EL (cell line): ENCODE data around the gene PCNX1.
A peak's percentile ranks its signal among the peaks of the same experiment; 100 is the strongest.
"Not testable (repeated sequence)": the region's sequence is repeated elsewhere in the genome, so short reads cannot be mapped to it uniquely, and the experiment has no call there.

Experiments
- DNase-seq: peaks from one replicate; pipeline ENCODE4 v3.0.0-alpha.2; 2016

The PCNX1 gene

DNA sequence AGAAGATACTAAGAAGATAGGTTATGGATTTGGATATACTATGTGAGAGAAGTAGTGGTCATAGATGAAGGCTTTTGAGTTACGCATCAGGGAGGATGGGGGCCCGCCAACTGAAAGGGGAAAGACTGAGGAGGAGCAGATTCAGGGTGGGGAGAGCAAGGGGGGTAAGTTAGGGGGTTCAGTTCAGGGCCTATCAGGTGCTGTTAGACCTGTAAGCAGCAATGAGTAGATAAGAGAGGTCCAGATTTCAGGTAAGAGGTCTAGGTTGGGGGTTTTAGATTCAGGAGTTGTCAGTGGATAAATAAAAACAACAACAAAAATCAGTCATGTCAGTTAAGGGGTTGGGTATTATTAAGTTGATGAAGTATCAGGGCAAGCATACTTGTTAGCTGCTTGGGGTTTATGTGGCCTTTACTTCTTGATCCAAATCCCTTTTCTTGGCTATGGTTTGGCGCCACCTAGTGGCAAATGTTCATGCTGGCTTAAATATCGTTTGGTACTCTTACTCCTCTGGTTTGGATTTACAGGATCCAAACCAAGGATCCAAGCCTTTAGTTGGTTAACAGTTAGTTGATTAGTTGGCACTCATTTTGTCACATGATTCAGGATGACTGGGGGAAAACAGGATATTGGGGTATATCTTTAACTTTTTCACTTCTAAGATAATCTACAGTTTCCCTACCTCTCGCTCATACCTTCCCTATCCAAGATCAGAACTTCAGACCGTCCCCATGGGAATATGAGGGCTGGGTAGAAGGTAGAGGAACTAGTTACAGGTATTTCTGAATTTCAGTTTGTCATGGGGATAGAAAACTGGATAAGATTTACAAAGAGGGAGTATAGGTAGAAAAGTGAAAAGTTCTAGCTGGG is 65.1 kb downstream of the PCNX1 start:
- DNase-seq: peak; percentile 80

DNA sequence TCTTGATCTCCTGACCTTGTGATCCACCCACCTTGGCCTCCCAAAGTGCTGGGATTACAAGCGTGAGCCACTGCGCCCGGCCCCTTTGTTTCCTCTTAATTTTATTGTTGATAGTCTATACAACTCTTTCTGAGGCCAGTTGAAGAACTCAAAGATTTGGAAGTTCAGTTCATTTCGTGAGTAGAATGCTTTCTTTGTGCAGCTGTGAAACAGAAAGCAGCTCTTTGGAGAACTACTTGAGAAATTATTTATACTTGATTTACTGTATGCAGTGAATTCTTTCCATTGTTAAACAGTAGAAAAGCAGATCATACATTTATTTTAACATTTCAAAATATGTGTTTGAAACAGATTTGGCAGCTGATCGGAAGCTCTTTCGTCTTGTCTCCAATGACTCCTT is 69.3 kb downstream of the PCNX1 start:
- no peak for DNase-seq

DNA sequence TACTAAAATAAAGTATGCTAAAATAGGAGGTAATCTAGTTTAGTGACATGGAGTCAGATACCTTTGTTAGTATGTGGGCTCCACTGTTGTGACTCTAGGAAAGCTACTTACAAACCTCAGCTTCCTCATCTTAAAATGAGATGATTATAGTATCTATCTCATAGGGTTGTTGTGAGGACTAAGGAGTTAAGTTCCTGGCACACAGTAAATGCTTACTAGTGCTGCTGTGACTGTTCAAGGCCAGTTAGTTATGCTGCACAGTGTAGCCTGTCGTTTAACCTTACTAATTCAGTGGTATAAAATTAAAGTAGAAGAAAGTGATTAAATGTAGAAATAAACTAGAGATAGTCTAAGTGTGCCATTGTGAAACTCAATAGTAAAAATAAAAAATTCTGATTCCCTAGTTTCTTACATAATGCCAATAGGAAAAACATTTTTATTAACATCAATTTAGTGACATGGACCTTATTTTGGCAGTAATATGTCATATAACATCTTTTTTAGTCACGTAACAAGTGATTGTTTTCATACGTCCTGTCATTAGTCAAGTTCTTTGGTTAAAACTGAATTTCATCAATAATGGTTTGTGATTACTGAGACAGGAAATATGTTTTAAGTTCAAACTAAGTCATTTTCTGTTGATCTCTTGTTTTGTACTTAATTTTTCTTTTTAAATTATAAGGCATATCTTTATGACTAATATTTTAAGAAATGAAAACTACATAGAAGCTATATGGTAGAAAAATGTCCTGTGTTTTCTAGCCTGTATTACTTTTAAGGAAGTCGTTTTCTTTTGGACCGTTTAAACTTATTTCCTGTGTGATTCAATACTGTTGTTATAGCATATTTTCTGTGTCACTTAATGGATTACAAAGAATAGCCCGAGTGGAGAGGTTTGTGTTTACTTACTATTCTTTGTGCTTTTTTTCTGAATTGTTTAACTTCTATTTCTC is 74.0 kb downstream of the PCNX1 start:
- no peak for DNase-seq

DNA sequence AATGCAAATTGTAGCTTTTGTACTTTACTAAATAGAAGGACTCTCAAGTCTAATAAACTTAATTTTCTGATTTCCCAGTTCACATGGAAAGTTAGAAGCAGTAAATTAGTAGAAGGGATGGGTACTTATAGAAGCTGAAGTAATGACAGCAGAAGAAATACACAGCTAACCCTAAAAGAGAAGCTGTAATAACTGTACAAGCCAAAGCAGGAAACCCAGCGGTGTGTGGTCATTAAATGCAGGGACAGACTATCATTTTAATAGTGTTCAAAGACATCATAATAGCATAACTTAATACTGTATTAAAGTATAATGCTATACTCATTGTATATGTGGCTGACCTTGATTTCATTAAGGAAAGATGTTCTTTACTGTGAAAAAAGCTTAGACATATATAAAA is 74.9 kb downstream of the PCNX1 start:
- DNase-seq: no peak

DNA sequence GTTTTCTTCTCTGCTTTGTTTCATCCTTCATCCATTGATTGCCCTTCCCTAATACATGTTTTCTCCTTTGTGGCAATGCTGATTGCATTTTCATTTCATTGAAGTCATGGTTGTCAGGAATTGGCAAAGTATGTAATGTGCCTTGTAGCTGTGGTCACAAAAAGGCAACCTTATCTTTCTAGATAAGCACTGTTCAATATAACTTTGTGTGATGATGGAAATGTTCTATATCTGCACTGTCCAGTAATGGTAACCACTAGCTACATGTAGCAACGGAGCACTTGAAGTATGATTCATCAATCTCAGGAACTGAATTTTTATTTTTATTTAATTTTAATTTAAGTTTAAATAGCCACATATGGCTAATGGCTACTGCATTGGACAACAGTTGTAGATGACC is 79.8 kb downstream of the PCNX1 start:
- DNase-seq: no peak

DNA sequence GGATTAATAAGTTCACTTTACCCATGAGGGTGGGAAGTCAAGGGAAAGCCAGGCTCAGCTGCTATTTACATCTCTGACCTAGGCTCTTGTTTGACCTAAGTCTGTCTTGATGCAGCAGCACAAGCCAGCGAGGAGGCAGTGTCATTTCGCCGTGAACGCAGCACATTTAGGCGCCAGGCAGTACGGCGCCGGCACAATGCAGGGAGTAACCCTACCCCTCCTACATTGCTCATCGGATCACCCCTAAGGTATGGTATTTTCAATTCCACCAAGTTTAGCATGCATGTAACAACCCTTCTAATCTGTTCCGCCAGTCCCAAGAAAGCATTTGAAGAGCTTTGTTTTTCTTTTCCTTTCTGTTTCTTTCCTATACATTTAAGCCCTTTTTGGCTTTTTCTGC is 81.2 kb downstream of the PCNX1 start:
- no peak for DNase-seq

DNA sequence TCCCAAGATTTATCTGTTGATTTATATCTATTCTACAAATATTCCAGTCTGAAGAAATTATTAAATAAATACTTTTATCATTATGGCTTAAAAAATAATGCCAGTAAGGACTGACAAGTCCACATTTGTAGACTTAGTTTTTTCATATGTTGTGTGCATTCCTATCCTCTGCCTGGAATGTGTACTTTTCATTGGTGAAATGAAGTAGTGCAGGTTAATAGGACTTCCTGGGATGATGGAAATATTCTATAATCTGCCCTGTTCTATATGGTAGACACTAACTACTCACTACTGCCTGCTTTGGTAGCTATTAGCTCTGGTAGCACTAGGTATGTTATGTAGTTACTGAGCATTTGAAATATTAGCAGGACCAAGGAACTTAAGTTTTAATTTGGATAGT is 86.7 kb downstream of the PCNX1 start:
- DNase-seq: no peak

DNA sequence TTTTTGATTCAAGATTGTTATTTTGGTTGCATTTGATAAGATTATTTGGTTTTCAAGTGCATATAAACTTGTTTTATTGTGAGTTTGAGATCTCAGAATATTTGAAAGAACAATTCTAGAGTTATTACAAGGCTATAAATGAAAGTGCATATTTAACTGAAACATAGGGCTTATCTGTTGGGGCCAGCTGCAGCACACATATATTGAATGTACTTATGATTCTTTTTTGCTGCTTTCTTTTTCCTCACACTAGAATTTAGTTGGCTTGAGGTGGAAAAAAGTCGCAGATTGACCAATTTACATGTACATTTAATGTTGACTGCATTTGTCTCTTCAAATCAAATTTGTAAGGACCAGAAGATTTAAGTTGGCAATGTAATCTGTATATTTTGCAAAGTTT is 88.0 kb downstream of the PCNX1 start:
- no peak for DNase-seq

DNA sequence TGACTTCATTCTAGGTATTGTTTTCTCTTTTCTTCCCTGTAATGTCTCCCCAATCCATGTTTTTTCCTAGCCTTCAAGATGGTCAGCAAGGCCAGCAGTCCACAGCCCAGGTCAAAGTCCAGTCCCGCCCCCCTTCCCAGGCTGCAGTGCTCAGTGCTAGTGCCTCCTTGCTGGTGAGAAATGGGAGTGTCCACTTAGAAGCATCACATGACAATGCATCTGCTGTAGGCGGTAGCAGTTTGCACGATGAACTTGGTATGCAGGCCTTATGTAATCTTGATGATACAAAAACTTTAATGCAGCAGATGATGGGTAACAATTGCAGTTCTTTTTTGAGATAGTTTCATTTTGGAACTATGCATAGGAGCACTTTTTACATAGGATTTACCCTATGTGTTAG is 88.4 kb downstream of the PCNX1 start:
- peak; percentile 14 for DNase-seq

DNA sequence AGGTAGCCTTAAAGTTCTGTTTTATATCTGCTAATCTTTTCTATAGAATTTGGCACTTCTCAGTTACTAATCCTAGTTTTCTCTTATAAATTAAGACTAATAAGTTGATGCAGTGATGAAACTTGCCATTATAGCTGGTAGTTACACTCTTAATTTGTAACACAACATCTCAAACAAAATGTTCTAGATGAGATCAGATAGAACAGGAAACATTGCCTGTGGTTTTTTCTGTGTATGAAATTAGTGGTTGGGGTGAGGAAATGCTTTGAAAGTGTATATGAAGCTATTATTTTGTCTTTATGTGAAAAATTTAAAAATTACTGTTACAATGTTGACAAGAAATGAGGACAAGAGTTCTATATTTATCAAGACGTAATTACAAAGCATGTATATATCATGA is 91.9 kb downstream of the PCNX1 start:
- no peak for DNase-seq

DNA sequence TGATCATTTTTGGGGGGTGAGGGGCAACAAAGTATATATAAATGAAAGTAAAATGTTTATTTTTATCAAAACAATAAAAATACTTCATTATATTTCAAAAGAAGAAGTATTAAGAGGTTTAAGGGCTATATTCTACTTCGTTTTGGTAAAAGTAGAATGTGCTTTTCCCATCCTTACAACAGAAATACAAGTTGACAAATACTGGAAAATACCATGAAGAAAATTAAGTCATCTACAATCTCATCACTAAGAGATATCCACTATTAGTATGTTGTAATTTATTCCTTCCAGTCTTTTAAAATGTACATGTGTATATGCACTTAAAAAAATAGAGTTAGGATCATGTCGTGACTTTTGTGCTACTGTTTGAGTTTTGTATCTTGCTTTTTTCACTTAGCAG is 92.8 kb downstream of the PCNX1 start:
- DNase-seq: no peak

DNA sequence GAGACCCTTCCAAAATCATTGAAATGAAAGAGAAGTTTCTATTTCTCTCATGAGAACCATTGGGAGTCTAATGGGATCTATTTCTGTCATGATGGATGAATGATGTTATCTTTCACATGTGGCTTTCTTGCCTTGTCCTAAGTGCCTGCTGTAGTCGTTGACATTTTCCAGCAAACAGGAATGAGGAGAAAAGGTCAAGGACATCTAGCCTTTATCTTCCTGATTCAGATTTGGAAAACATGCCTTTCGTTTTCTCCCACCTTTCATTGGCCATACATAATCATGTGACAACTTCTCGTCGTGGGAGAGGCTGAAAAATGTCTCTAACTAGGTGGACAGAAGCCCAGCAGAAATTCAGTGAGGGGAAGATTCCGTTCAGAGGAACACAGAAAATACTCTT is 94.5 kb downstream of the PCNX1 start:
- DNase-seq: no peak

DNA sequence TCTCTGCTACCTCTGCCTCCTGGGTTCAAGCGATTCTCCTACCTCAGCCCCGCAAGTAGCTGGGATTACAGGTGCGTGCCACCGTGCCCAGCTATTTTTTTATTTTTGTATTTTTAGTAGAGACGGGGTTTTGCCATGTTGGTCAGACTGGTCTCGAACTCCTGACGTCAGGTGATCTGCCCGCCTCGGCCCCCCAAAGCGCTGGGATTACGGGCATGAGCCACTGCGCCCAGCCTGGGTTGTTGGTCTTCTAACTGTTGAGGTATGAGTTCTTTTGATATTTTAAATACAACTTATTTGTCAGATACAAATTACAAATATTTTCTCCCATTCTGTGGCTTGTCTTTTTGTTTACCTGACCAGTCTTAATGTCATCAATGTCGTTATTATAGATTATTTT is 95.9 kb downstream of the PCNX1 start:
- no peak for DNase-seq

DNA sequence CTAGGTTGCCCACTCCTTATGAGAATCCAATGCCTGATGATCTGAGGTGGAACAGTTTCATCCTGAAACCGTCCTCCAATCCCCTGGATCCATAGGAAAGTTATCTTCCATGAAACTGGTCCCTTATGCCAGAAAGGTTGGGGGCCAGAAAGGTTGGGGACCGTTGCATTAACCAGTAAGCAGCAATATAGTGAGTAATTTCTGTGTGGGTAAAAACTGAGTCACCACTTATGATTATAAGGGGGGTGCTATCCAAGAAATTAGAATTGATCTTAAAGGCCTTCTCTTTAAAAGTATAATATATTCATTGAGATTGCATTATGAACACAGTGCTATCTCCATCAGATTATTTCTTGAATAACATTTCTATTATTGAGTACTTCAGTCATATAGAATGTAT is 97.2 kb downstream of the PCNX1 start:
- DNase-seq: peak; percentile 33

DNA sequence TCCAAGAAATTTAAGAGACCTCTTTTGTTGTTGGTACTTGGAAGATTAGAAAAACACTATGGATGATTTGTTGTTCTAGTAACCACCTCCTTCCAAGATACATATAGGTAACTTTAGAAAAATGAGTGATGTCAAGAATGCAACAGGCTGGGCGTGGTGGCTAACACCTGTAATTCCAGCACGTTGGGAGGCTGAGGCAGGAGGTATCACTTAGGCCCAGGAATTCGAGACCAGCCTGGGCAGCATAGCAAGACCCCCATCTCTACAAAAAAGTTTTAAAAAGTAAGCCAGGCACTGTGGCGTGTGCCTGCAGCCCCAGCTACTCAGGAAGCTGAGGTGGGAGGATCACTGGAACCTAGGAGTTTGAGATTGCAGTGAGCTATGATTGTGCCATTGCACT is 97.8 kb downstream of the PCNX1 start:
- DNase-seq: peak; percentile 15

DNA sequence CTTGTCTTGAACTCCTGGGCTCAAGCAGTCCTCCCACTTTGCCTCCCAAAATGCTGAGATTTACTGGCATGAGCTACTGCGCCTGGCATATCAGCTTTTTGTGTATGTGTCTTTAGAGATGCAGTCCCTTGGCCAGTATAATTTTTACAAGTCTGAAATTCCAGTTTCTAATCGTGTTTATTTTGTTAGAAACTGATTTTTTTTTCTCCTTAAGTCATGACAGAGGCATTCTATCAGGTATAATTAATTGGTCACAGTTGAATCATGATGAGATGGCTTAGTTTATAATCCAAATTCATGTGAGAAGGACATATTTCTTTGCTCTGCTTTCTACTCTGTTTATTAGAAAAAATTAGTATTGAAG is 98.9 kb downstream of the PCNX1 start:
- DNase-seq: peak; percentile 38

DNA sequence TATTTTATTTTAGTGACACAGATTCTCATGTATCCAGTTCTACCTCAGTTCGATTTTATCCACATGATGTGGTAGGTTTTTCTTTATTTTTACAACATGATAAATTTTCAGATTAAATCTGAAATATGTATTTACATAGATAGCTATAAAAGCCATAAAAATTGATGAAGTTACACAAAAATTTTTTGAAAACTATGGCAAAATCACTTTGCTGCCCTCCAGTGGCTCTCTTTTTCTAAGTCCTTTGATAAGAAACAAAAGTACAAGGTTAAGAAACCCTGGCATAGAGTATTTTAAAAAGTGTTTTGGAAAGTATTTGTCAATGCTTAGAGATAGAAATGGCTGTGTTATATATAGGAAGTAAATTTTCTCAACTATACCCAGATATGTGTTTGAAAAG is 104.2 kb downstream of the PCNX1 start:
- DNase-seq: no peak

DNA sequence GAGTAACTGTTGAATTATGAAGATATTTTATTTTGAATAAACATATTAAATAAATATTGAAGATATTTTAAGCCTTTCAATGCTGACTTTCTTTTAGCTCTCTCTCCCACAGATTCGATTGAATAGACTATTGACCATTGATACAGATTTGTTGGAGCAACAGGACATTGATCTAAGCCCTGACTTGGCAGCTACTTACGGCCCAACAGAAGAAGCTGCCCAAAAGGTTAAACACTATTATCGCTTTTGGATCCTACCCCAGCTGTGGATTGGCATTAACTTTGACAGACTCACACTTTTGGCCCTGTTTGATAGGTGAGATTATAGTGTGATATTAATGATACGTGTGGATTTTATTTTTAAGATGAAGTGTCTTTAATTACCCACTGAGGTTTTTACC is 105.6 kb downstream of the PCNX1 start:
- no peak for DNase-seq

DNA sequence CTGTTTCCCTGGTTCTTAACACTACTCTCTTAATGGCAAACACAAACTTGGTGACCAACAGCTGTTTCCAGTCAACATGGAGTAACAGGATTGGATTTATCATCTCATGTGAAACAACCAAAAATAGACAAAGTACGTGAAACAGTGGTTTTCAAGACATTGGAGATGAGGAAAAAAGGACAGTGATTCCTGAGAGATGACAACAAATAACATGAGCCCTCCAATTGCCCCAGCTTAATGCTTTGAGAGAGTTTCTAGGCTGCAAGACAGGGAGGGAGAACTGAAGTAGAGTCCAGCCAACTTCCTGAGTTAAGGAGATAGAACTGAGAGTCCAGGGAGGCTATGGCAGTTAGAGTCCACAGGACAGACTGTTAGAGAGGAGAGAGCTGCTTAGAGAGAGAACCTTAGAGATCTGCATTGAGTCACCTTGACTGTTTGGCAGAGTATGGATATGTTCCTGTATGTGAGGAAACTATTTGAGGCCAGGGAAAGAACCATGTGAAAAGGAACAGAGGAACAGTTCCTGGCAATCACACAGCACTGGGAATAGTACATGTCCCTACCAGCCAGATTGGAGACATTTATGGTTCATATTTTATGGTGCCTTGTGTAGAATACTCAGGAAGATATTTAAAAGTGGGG is 106.4 kb downstream of the PCNX1 start:
- DNase-seq: no peak

DNA sequence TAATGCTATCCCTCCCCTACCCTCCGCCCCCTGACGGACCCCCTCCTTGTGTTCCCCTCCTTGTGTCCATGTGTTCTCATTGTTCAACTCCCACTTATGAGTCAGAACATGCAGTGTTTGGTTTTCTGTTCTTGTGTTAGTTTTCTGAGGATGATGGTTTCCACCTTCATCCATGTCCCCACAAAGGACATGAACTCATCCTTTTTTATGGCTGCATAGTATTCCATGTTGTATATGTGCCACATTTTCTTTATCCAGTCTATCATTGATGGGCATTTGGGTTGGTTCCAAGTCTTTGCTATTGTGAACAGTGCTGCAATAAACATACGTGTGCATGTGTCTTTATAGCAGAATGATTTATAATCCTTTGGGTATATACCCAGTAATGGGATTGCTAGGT is 112.7 kb downstream of the PCNX1 start:
- DNase-seq: not testable (repeated sequence)

DNA sequence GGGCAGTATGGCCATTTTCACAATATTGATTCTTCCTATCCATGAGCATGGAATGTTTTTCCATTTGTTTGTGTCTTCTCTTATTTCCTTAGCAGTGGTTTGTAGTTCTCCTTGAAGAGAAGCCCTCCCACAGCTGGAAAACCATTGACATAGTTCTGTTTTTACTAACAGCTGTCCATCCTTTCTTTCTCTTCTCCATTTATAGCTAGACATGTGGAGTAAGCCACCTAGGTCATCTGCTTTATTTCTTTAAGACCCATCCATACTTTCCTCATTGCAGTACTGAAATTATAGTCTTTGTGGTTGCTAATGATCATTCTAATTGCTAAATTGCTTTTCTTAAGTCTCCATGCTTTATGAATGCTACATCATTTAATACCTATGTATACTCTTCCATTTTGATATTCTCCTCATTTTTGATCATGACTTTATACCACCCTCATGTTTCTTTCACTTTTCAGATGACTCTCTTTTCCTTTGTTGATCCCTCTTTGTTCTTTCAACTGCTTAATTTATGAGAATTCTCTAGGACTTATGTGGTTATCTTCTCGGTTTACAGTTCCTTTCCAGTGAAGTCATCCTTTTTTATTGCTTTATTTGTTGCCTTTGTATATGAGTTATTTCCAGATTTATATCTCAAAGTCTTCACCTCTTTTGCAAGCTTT is 114.2 kb downstream of the PCNX1 start:
- DNase-seq: peak; percentile 87

DNA sequence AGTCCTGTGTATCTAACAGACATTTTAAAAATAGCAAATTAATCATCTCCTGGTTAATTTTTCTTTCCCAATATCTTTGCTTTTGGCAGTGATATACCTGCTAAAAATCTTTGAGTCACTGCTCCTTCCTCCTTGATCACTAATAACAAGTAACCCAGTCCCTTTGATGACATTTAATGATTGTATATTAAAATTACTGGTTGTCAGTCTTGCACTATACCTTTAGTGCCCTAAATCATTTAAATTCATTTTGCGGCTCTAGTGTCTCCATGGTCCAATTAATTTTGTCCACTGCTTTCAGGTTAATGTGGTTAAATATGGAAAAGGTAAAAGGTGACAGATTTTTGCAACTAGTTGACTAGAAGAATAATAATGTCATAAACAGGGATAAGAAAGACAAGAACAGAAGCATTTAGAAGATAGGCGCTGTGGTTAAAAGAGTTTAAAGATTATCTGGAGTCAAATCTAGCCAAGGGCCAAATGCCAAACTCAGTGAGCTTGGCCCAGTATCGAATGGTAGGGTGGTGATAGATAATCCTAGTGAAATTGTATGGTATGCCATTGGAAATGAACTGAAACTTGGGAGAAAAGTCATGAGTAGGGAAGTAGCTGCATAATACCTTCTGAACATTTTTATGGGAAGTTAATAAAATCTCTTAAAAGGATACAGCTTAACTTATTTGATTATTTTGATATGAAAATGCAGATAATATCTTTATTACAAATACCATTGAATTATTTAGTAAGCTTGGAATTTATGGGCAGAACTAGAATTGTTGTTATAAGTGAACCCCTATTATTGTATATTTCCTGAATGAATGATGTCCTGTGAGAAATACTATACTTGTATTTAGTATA is 115.0 kb downstream of the PCNX1 start:
- peak; percentile 22 for DNase-seq
